H1 (cell line): Measurements from ENCODE around the gene MYL7. TPM values are rescaled to one million over a fixed set of nuclear protein-coding genes. Genes with fewer than 3 reads are reported as not detected.

Source experiments
- CTCF ChIA-PET: fragments of 300-600 bp; sonication (Branson Sonifier 250); formaldehyde crosslinking; loops from one replicate; lab custom pipeline; 2021; ENCODE audit not compliant: partially characterized antibody; lab: Charles Lee
- POLR2A ChIA-PET: fragments of 300-600 bp; sonication (Branson Sonifier 250); formaldehyde crosslinking; loops from one replicate; lab custom pipeline; 2021; ENCODE audit warnings: inconsistent platforms; ENCODE audit not compliant: partially characterized antibody; lab: Charles Lee
- DNase-seq, 2 experiments: peaks; one replicate each; pipeline versions ENCODE4 v3.0.0 to v3.0.0-alpha.2; 2010 to 2022; ENCODE audit warnings: low spot score in 2 of 2, low read depth in 1 of 2, mixed read lengths in 1 of 2
- FAIRE-seq: peaks from 2 replicates; lab custom pipeline; 2011; peaks lifted over from hg19 to GRCh38; lab: Jason Lieb, UNC
- H2AFZ ChIP-seq: 2 replicates; pipeline ENCODE4 v1.8.1; 2012; ENCODE audit warnings: low read length, inconsistent platforms
- H2AK5ac ChIP-seq: 2 replicates; pipeline ENCODE4 v1.6.1; 2013; ENCODE audit warnings: low read depth, low read length
- H2BK120ac ChIP-seq: replicated peaks from 2 replicates; pipeline ENCODE3; 2013; ENCODE audit warnings: low read depth, low read length, inconsistent platforms
- H2BK12ac ChIP-seq: 2 replicates; pipeline ENCODE4 v1.6.1; 2013; ENCODE audit warnings: low read depth, low read length
- H2BK15ac ChIP-seq: 2 replicates; pipeline ENCODE4 v1.6.1; 2013; ENCODE audit warnings: low read length
- H2BK20ac ChIP-seq: 2 replicates; pipeline ENCODE4 v1.6.1; 2013; ENCODE audit warnings: low read length
- H2BK5ac ChIP-seq: 2 replicates; pipeline ENCODE4 v1.6.1; 2013; ENCODE audit warnings: low read depth, low read length
- H3K14ac ChIP-seq: 2 replicates; pipeline ENCODE4 v1.6.1; 2013; ENCODE audit warnings: inconsistent platforms; ENCODE audit not compliant: insufficient read length
- H3K18ac ChIP-seq: 2 replicates; pipeline ENCODE4 v1.6.1; 2013; ENCODE audit warnings: low read length; ENCODE audit errors: extremely low read depth
- H3K23ac ChIP-seq: 2 replicates; pipeline ENCODE4 v1.6.1; 2013; ENCODE audit warnings: inconsistent platforms; ENCODE audit not compliant: insufficient read length
- H3K23me2 ChIP-seq: 2 replicates; pipeline ENCODE4 v1.6.1; 2013; ENCODE audit warnings: low read depth, low read length
- H3K27ac ChIP-seq: 2 replicates; pipeline ENCODE4 v1.6.1; 2011; ENCODE audit warnings: low read depth, low read length, inconsistent platforms
- H3K27me3 ChIP-seq, 4 experiments: replicated peaks in 1 of 4; 1 replicate in 1 of 4; 2 replicates in 3 of 4; pipeline versions ENCODE4 v1.6.1 to v1.8.1; 2011 to 2013; ENCODE audit warnings: low read length in 3 of 4, mild to moderate bottlenecking in 3 of 4, inconsistent platforms in 2 of 4, mixed read lengths in 2 of 4, moderate library complexity in 1 of 4; ENCODE audit not compliant: control insufficient read depth in 3 of 4, insufficient read depth in 3 of 4; ENCODE audit errors: extremely low read depth in 1 of 4
- H3K36me3 ChIP-seq, 4 experiments: 2 replicates each; pipeline versions ENCODE4 v1.6.1 to v1.8.1; 2011 to 2013; ENCODE audit warnings: mild to moderate bottlenecking in 4 of 4, low read length in 3 of 4, moderate library complexity in 2 of 4, control low read depth in 1 of 4, inconsistent platforms in 1 of 4; ENCODE audit not compliant: insufficient read depth in 4 of 4, control insufficient read depth in 2 of 4
- H3K4ac ChIP-seq: replicated peaks from 2 replicates; pipeline ENCODE3; 2013; ENCODE audit warnings: low read length, low read depth, mixed read lengths, inconsistent platforms; ENCODE audit not compliant: insufficient read length
- H3K4me1 ChIP-seq, 4 experiments: replicated peaks in 1 of 4; 1 replicate in 1 of 4; 2 replicates in 3 of 4; pipeline versions ENCODE4 v1.6.1 to v1.8.1; 2011 to 2013; ENCODE audit warnings: low read length in 3 of 4, inconsistent platforms in 2 of 4, mixed read lengths in 1 of 4; ENCODE audit not compliant: insufficient read depth in 4 of 4, control insufficient read depth in 3 of 4
- H3K4me2 ChIP-seq, 2 experiments: 2 replicates each; pipeline versions ENCODE4 v1.6.1 to v1.8.1; 2011 to 2013; ENCODE audit warnings: low read depth in 2 of 2, low read length in 2 of 2, control low read depth in 1 of 2, inconsistent platforms in 1 of 2, mild to moderate bottlenecking in 1 of 2; ENCODE audit not compliant: insufficient read depth in 1 of 2
- H3K4me3 ChIP-seq, 4 experiments: fragments of 200-600, 300-600 bp in 1 of 4; sonication (generic), shearing (Covaris generic), sonication (Bioruptor Twin) in 1 of 4; 2 replicates each; pipeline versions ENCODE4 v1.5.1 to v1.8.1; 2011 to 2016; ENCODE audit warnings: low read length in 4 of 4, low read depth in 3 of 4, control low read depth in 2 of 4, inconsistent platforms in 2 of 4, mild to moderate bottlenecking in 2 of 4, mixed read lengths in 1 of 4, moderate library complexity in 1 of 4; ENCODE audit not compliant: insufficient read depth in 2 of 4; ENCODE audit errors: extremely low read depth in 1 of 4
- H3K56ac ChIP-seq: replicated peaks from 2 replicates; pipeline ENCODE3; 2013; ENCODE audit warnings: low read depth, mild to moderate bottlenecking, mixed read lengths, low read length, inconsistent platforms; ENCODE audit not compliant: insufficient read length
- H3K79me1 ChIP-seq: 2 replicates; pipeline ENCODE4 v1.6.1; 2013; ENCODE audit warnings: low read depth, low read length, control low read depth
- H3K79me2 ChIP-seq, 2 experiments: 2 replicates each; pipeline versions ENCODE4 v1.6.1 to v1.8.1; 2012 to 2013; ENCODE audit warnings: low read length in 2 of 2, mild to moderate bottlenecking in 2 of 2, inconsistent platforms in 1 of 2; ENCODE audit not compliant: insufficient read depth in 2 of 2, control insufficient read depth in 1 of 2
- H3K9ac ChIP-seq, 4 experiments: replicated peaks in 1 of 4; 1 replicate in 1 of 4; 2 replicates in 3 of 4; pipeline versions ENCODE4 v1.6.1 to v1.8.1; 2011 to 2013; ENCODE audit warnings: low read depth in 3 of 4, low read length in 3 of 4, control low read depth in 2 of 4, mild to moderate bottlenecking in 2 of 4, moderate library complexity in 2 of 4, inconsistent platforms in 1 of 4; ENCODE audit errors: extremely low read depth in 1 of 4
- H3K9me3 ChIP-seq, 2 experiments: 2 replicates each; pipeline versions ENCODE4 v1.6.1 to v1.8.1; 2012 to 2013; ENCODE audit warnings: mild to moderate bottlenecking in 2 of 2, moderate library complexity in 2 of 2, control low read depth in 1 of 2, inconsistent platforms in 1 of 2, low read depth in 1 of 2, low read length in 1 of 2, mixed read lengths in 1 of 2; ENCODE audit not compliant: insufficient read depth in 2 of 2
- H4K20me1 ChIP-seq, 2 experiments: replicated peaks in 1 of 2; 2 replicates each; pipeline versions ENCODE3 to v1.8.1; 2011 to 2013; ENCODE audit warnings: inconsistent platforms in 2 of 2, low read length in 2 of 2, mild to moderate bottlenecking in 1 of 2; ENCODE audit not compliant: insufficient read depth in 2 of 2, control insufficient read depth in 1 of 2
- H4K5ac ChIP-seq: 2 replicates; pipeline ENCODE4 v1.6.1; 2013; ENCODE audit warnings: low read length, low read depth, mixed read lengths, inconsistent platforms; ENCODE audit not compliant: insufficient read length
- H4K8ac ChIP-seq: 2 replicates; pipeline ENCODE4 v1.8.0; 2013; ENCODE audit warnings: mild to moderate bottlenecking, moderate library complexity, low read length, inconsistent platforms; ENCODE audit not compliant: insufficient read depth; ENCODE audit errors: extremely low read depth
- H4K91ac ChIP-seq: replicated peaks from 2 replicates; pipeline ENCODE3; 2013; ENCODE audit warnings: low read length, mixed read lengths, inconsistent platforms; ENCODE audit not compliant: insufficient read length
- BCL11A ChIP-seq, 2 experiments: IDR thresholded peaks; one replicate each; pipeline ENCODE4 v1.6.1; 2011; ENCODE audit warnings: low read depth in 2 of 2, low read length in 2 of 2, mild to moderate bottlenecking in 2 of 2
- CEBPB ChIP-seq: IDR thresholded peaks from 2 replicates; pipeline ENCODE4 v1.6.1; 2012; ENCODE audit warnings: low read depth, low read length
- CHD1 ChIP-seq: IDR thresholded peaks from 2 replicates; pipeline ENCODE4 v1.6.1; 2012; ENCODE audit warnings: low read depth, low read length, improper control_type of control experiment
- E2F6 ChIP-seq: IDR thresholded peaks from 2 replicates; pipeline ENCODE4 v1.6.1; 2012; ENCODE audit warnings: inconsistent platforms
- EZH2 ChIP-seq: fragments of 200-600 bp; sonication (generic); IDR thresholded peaks from 2 replicates; pipeline ENCODE4 v1.7.1; 2012; ENCODE audit warnings: low read depth, mild to moderate bottlenecking, moderate library complexity, low read length, inconsistent platforms; ENCODE audit not compliant: severe bottlenecking
- FOSL1 ChIP-seq: IDR thresholded peaks from 2 replicates; pipeline ENCODE4 v1.6.1; 2011; ENCODE audit warnings: mild to moderate bottlenecking, low read depth, low read length, moderate library complexity; ENCODE audit not compliant: insufficient read depth
- POU5F1 ChIP-seq: IDR thresholded peaks from 2 replicates; pipeline ENCODE4 v1.6.1; 2011; ENCODE audit warnings: low read depth, mild to moderate bottlenecking, low read length, moderate library complexity
- WGBS, 2 experiments: shearing (Covaris generic) in 1 of 2; methylation state at CpG; one replicate each; pipeline versions ENCODE4 v1.1.6 to v1.1.7; 2013 to 2015; ENCODE audit warnings: low lambda C conversion rate in 2 of 2, mixed read lengths in 2 of 2, inconsistent platforms in 1 of 2, low coverage in 1 of 2, missing lambda C conversion rate in 1 of 2; ENCODE audit not compliant: insufficient replicate concordance in 2 of 2, insufficient coverage in 1 of 2, insufficient read length in 1 of 2; ENCODE audit errors: extremely low coverage in 1 of 2, missing lambda C conversion rate in 1 of 2; 5-methylcytosine and 5-hydroxymethylcytosine counted together
- polyA plus RNA-seq, 7 experiments: library from polyadenylated mRNA; depleted of rRNA in 3 of 7; stranded (reverse) in 5 of 7; unstranded in 2 of 7; fragments of >200 nt in 5 of 7; fragments of 200-250 nt in 2 of 7; gene quantifications; 1 replicate in 5 of 7; 2 replicates in 1 of 7; 4 replicates in 1 of 7; pipeline versions ENCODE4 v1.2.1 to v1.2.3, GENCODE V29; 2011 to 2013; ENCODE audit warnings: missing spikeins in 2 of 7, mixed read lengths in 2 of 7
- total RNA-seq: library from RNA; stranded (reverse); fragmentation: NEBNext Ultra II Directional; extraction: Animal tissue kit (Norgen Biotek cat#: 25700); gene quantifications from 2 replicates; pipeline ENCODE4 v1.2.1, GENCODE V29; 2021

Gene MYL7
- total and polyA plus RNA-seq, 2 of the 8 experiments (the other 6 are each of a cell fraction or from before 2014, with no cell fraction given): 3.3 to 3.4 TPM

DNA sequence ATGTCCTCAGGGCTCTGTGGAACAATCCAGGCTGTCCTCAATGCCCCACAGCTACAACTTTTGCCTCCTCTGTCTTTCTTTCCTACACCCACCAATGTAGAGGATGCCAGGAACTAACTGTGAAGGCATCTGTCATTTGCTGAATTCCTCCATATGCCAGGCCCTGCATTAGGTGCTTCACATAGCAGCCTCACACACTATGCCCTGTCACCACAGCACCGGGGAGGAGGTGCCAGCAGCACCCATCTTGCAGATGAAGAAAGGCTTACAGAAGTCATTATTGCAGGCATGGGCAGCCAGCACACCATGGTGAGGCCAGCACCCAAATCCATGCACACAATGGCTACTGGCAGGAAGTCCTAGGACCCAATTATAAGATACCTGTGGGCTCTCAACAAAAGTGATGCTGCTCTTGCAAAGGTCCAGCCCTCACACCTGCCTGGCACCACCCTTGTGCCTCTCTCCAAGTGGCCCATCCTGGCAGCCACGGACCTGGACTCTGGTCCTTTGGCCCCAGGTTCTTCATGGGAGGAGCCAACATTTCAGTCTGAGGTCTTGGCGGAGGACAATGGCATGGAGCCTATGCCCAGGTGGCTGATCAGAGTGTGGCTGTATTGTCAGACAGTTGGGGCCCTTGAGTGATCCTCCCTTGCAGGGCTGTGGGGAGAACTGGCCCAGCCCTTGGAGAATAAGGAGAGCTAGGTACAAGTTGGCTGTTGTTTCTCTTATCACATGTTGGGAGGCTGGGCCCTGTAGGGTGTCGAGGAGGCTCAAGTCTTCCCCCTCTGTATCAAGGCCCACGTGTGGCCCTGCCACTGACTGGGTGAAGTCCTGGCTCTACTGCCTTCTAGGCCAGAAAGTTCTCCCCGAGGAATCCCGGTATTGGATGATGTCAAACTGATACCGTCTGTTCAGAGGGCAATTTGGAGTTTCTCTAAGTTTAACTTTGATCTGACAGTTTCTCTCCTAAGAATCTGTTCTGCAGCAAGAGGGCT lies 14.4 kb upstream of the MYL7 start:
- POLR2A ChIA-PET: interaction anchor here (0.6 kb wide), 1 partner anchor 8 kb away, joined by 4 read pairs; no protein-coding TSS in a partner anchor
- CTCF ChIA-PET: interaction anchor here (1.7 to 6.1 kb wide), 3 partner anchors 8 to 40 kb away, joined by 9 to 46 read pairs (median 14); no protein-coding TSS in a partner anchor

More for the DNA sequence above, 14.4 kb upstream of the MYL7 start:
- no peak overlapping the region for H4K5ac ChIP-seq
- H2BK20ac ChIP-seq: no peak overlapping the region
- no peaks in the 10 kb centered on the region for H4K20me1 ChIP-seq
- no peaks in the 10 kb centered on the region for H3K79me2 ChIP-seq
- no peaks in the 10 kb centered on the region for H3K4me1 ChIP-seq
- no peak overlapping the region for H4K8ac ChIP-seq
- no peak overlapping the region for H2BK120ac ChIP-seq
- H3K4me3 ChIP-seq: no peak overlapping the region
- no peak overlapping the region for H2BK12ac ChIP-seq
- H2BK5ac ChIP-seq: no peak overlapping the region
- 86% methylated on average over 8 of the region's 8 CpGs; no CpG with 5 or more reads in 1 of the 2 experiments for WGBS, 2 experiments
- no peaks in the 10 kb centered on the region for H3K9me3 ChIP-seq
- DNase-seq (no peak), FAIRE-seq (no peak)
- no peak overlapping the region for H3K27ac ChIP-seq
- TF ChIP-seq BCL11A (IDR thresholded peaks at IDR 0.05; ENCODE audit: low read depth in 2 of 2, low read length in 2 of 2): no peak
- TF ChIP-seq EZH2: no peak
- TF ChIP-seq FOSL1: no peak
- no peak for TF ChIP-seq E2F6
- TF ChIP-seq POU5F1: no peak
- TF ChIP-seq CEBPB: no peak
- TF ChIP-seq CHD1: no peak
- H4K91ac ChIP-seq: no peak overlapping the region
- H2AFZ ChIP-seq: no peak overlapping the region
- H3K4ac ChIP-seq: no peak overlapping the region
- H3K4me2 ChIP-seq: no peak overlapping the region
- no peaks in the 10 kb centered on the region for H3K23me2 ChIP-seq
- H3K9ac ChIP-seq: no peak overlapping the region
- no peak overlapping the region for H2BK15ac ChIP-seq
- no peaks in the 10 kb centered on the region for H3K79me1 ChIP-seq
- H2AK5ac ChIP-seq: no peak overlapping the region
- H3K18ac ChIP-seq: no peak overlapping the region
- no peak overlapping the region for H3K56ac ChIP-seq
- H3K23ac ChIP-seq: no peak overlapping the region
- no peaks in the 10 kb centered on the region for H3K36me3 ChIP-seq
- H3K14ac ChIP-seq: no peak overlapping the region
- no peaks in the 10 kb centered on the region; a peak in 1 of 7 replicates for H3K27me3 ChIP-seq
